Myocyte (in vitro differentiated cells): ENCODE data around the gene PRAC1. TPM values are rescaled to one million over a fixed set of nuclear protein-coding genes. Genes with fewer than 3 reads are reported as not detected.

Source experiments
- DNase-seq: peaks from one replicate; pipeline ENCODE4 v3.0.0-alpha.2; 2012; ENCODE audit warnings: low read depth
- microRNA counts: library from miRNA; unstranded; fragments of <30 nt; microRNA quantifications from one replicate; lab custom pipeline; 2016
- microRNA-seq: library from miRNA; unstranded; fragments of <30 nt; microRNA quantifications from one replicate; pipeline ENCODE4, GENCODE V29; 2016
- total RNA-seq: library from RNA; depleted of rRNA; stranded (reverse); fragments of >200 nt; gene quantifications from 2 replicates; pipeline ENCODE4 v1.2.3, GENCODE V29; 2014

PRAC1 gene
- total RNA-seq, 1 donor from 2014 or later, result not detected

DNA sequence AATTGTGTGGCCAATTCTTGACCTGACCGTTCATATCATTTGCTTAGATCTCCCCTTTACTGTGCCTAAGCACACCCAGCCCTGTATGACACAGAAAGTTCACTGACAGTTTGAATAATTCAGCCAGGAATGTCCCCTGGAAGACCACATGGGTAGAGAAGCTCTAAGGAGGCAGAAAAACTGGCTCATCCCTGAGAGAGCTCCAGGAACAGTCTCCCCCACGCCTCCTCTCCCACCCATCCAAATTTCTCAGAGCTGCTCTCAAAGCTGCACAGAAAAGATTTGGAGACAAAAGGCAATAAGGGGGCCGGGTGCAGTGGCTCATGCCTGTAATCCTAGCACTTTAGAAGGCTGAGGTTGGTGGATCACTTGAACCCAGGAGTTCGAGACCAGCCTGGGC is 11.2 kb downstream of the PRAC1 start:
- DNase-seq, result no peak

DNA sequence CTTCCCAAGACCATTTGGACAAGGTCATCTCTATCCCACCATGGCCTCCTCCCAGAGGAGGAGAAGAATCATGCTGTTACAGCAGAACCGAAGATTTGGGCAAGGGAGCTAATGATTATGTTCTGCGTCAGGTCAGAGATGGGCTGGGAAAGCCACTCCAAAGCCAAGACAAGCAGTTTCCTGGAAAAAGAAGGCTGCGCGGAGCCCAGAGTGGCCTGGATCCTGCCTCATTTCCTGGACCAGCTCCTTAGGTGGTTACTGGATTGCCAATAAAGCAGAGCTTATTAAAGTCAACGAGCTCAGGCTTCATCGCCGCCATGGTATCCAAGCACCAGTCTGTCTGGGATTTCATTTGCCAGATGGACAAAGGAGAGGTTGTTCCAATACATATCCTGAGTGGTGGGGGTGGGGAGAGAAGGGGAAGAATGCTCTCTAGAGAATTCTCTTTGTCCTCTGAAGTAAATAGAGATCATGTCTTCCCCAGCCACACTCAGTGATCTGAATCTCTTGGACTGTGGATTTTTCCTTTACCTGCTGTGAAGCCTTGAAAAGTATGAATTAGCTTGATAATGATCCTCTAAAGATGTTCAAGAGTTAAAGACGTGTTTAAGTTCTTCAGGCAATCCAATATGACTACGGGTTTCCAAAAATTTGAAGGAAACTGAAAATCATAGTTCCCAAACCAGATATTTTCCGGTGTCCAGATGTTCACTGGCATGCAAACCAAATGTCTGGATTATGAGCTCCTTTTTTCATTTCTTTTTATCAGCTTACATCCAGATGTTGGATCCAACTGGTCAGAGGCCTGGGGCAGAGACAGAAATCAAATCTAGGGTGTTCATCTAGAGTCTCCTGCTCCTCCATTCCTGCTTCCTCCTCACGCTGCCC is 17.7 kb downstream of the PRAC1 start:
- DNase-seq, result no peak

DNA sequence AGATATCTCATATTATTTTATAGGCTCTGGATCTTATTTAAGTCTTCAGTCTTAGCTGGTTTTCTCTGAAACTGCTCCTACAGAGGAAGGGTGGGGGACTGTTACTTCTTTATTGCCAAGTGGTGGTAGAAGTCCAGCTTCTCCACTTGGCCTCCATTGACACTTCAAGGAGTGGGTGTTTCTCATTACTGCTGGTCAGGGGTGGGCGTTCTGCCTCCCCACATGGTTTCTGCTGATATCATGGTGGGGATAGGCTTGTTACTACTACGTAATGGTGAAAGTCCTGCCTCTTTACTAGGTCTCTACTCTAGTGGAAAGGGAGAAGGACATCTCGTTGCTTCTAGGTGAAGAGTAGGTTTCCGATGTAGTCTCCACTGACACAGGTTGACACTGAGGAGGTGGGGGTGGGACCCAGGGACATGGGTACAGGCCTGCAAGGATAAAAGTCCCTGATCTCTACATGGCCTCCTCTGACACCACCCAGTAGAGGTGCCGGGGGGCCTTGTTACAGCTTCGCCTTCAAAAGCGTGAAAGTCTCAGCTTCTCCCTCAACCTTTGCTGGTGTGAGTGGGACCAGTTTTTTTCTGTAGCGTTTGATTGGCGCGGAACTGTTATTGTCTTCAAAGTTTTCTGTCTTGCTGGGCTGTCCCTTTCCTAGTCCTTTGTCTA is 20.3 kb downstream of the PRAC1 start:
- DNase-seq, result no peak

DNA sequence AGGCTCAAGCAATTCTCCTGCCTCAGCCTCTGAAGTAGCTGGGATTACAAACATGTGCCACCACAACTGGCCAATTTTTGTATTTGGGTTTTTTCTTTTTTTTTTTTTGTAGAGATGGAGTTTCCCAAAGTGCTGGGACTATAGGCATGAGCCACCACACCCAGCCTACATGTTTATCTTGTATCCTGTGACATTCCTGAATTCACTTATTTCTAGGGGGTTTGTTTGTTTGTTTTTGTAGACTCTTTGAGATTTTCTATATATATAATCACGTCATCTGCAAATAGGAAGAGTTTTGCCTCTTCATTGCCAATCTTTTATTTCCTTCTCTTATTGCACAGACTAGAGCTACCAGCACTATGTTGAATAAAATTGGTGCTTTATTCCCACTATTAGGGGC is 29.1 kb downstream of the PRAC1 start:
- DNase-seq, result no peak

GRCh38 chr17:48692049-48692448 is 30.3 kb downstream of the PRAC1 start:
- DNase-seq, result no peak

- DNase-seq, result no peak
Observed at GRCh38 chr17:48690655-48691054, 31.7 kb downstream of the PRAC1 start.

- DNase-seq, result no peak
Observed at GRCh38 chr17:48681609-48682008, 40.7 kb downstream of the PRAC1 start.

- DNase-seq, result no peak
Observed at GRCh38 chr17:48679385-48680096, 42.8 kb downstream of the PRAC1 start.

DNA sequence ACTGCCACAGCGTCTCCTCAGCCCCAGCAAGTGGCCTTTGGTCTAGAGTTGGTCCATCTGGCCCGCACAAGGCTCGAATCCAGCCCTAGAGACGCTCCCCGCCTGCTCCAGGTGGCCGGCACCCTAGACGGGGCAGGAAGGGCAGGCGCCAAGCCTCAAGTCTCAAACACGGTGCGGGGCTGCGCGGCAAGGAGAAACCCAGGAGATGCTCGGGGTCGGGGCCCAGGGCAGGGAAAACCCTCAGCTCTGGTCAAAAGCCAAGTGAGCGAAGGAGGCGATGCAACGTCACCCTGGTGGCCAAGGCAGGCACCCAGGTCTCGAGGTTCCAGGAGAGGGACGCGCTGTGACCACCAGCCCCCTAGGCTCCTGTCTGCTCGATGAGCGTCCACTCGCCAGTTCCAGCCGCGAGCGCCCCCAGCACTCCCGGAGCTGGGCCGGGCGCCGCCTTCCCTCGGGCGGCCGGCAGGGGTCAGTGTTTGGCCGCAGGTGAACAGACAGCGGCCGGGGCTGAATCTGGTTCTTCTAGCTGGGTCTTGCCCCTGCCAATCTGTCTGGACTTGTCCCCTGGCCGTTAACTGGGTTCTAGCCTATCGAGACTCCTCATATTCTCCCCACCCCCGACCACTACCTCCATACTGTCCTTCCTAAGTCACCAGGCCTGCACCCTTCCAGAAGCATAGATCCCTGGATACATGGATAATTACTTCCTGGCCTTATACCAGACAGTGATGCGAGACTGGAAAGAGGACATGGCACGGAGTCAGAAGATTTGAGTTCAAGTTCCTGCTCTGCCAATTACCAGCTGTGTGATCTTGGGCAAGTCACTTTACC is 44.0 kb downstream of the PRAC1 start:
- peak; percentile 58 for DNase-seq

GRCh38 chr17:48676963-48677558 is 45.3 kb downstream of the PRAC1 start:
- DNase-seq, result no peak

- DNase-seq, result no peak
Observed at GRCh38 chr17:48672340-48672739, 50.0 kb downstream of the PRAC1 start.

MicroRNAs within 50 kb of the gene (microRNA counts, 767-probe panel; counts per million panel counts)
- not detected for microRNA hsa-miR-3185 (lab: Ali Mortazavi, UCI)

Small RNAs within 50 kb of the gene (microRNA-seq; reads per million reads assigned to microRNA genes)
- not detected for gene MIR3185

Other genes with a start within 250 kb of the PRAC1 start
- gene HOXB1, start 191.5 kb downstream of the PRAC1 start, total RNA-seq, result not detected in 2 replicates
- gene HOXB2, start 177.4 kb downstream of the PRAC1 start, total RNA-seq, result 39.0 and 43.9 TPM in 2 replicates
- gene HOXB4, start 144.2 kb downstream of the PRAC1 start, total RNA-seq, result 4.1 and 4.8 TPM in 2 replicates
- 8.3 and 8.4 TPM in 2 replicates for gene HOXB3, start 132.3 kb downstream of the PRAC1 start, total RNA-seq
- 0.42 and 0.80 TPM in 2 replicates for gene HOXB5, start 128.7 kb downstream of the PRAC1 start, total RNA-seq
- gene HOXB6, start 117.5 kb downstream of the PRAC1 start, total RNA-seq, result 13.5 and 22.9 TPM in 2 replicates
- gene HOXB7, start 111.5 kb downstream of the PRAC1 start, total RNA-seq, result 27.8 and 30.4 TPM in 2 replicates
- 11.8 and 13.8 TPM in 2 replicates for gene HOXB8, start 107.2 kb downstream of the PRAC1 start, total RNA-seq
- gene HOXB9, start 96.2 kb downstream of the PRAC1 start, total RNA-seq, result 4.9 and 6.6 TPM in 2 replicates
- gene PRAC2, start 667 bp upstream of the PRAC1 start, total RNA-seq, result not detected in 2 replicates
- gene HOXB13, start 6.2 kb upstream of the PRAC1 start, total RNA-seq, result 1.3 and 1.5 TPM in 2 replicates
- not detected in 2 replicates for gene TTLL6, start 94.7 kb upstream of the PRAC1 start, total RNA-seq
- 36.8 and 43.0 TPM in 2 replicates for gene CALCOCO2, start 108.5 kb upstream of the PRAC1 start, total RNA-seq
- 165 and 189 TPM in 2 replicates for gene ATP5MC1, start 170.3 kb upstream of the PRAC1 start, total RNA-seq
- gene UBE2Z, start 185.9 kb upstream of the PRAC1 start, total RNA-seq, result 69.2 and 71.4 TPM in 2 replicates
- gene SNF8, start 222.3 kb upstream of the PRAC1 start, total RNA-seq, result 93.2 and 113 TPM in 2 replicates
- gene GIP, start 246.1 kb upstream of the PRAC1 start, total RNA-seq, result not detected in 2 replicates